GM04503 (cell line): ENCODE data around the gene ALOX12B.
"Not testable (repeated sequence)": the region's sequence is repeated elsewhere in the genome, so short reads cannot be mapped to it uniquely, and the experiment has no call there.

Source experiments
- DNase-seq: peaks from one replicate; pipeline ENCODE4 v3.0.0-alpha.2; 2012; ENCODE audit warnings: low read depth

Gene ALOX12B

GRCh38 chr17:8118769-8119580 lies 31.5 kb upstream of the ALOX12B start:
- no peak for DNase-seq

GRCh38 chr17:8117980-8118768 lies 30.7 kb upstream of the ALOX12B start, which contains the start of gene ALOXE3:
Gene ALOXE3 (minus strand): TSS chr17:8118514. CDS start chr17:8117990, 524 bp downstream.
- DNase-seq, result no peak

DNA sequence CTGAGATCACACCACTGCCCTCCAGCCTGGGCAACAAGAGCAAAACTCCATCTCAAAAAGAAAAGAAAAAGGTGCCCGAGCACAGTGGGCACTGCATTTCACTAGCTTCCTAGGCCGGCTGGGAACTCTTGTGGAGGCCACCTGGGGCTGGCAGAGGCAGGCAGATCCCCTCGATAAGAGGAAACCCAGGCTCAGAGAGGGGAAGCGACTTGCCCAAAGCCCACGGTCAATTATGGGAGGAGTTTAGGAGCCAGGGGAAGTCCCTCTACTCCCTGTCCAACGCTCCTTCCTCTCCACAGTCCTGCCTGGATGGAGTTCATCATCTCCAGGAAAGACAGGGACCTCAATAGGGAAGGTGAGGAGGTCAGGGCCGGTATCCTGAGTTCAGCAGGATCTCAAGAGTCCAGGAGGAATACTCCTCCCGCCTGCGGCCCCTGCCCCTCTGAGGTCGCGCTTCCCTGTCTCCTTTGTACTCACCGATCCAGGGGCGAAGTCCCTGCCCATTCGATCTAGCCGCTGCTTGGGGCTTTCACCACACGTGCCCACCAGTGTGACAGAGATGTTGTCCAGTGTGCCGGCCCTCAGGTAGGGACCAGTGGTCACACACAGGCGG lies 30.0 kb upstream of the ALOX12B start:
- DNase-seq, result no peak

- DNase-seq, result no peak
These were observed 29.3 kb upstream of the ALOX12B start for GRCh38 chr17:8116776-8117175.

DNA sequence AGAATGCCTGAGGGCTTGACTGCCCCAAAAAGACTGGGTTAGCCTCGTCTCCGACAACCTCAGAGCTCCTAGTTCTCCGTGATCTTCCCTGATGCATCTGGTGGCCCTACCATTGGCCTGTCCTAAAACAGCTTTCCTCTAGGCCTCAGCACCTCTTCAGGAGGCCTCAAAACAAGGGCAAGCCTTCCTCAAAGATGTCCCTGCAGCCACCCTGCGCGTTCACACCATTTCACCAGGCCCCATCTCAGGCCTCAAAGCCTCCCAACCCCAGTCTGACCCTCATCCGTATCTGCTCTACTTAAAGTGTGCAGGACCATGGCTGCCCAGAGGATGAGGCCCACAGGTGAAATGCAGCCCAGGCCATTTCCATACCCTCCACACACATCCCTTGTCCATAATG lies 23.4 kb upstream of the ALOX12B start:
- DNase-seq, result no peak

GRCh38 chr17:8110456-8110804 lies 22.9 kb upstream of the ALOX12B start:
- no peak for DNase-seq

- DNase-seq, result no peak
These were observed 22.3 kb upstream of the ALOX12B start for GRCh38 chr17:8109661-8110455.

GRCh38 chr17:8108972-8109660 lies 21.6 kb upstream of the ALOX12B start:
- no peak for DNase-seq

- DNase-seq, result not testable (repeated sequence)
These were observed 19.5 kb upstream of the ALOX12B start for GRCh38 chr17:8106980-8107379.

GRCh38 chr17:8105957-8106398 lies 18.5 kb upstream of the ALOX12B start:
- DNase-seq, result no peak

DNA sequence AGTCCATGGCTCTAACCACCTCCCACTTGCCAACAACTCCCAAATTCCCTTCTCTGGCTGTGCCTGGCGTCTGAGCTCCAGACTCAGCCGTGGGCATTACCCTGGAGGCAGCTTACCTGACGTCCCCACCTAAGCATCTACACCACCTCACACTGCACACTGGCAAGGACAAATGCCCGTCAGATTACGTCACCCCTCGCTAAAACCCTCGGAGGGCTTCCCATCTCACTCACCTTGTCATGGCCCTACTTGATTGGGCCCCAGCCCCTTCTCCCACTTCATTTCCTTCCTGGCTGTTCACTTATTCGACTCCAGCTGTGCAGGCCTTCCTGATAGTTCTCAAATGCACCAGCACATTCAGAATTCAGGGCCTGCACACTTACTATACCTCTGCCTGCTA lies 17.4 kb upstream of the ALOX12B start:
- DNase-seq, result no peak

GRCh38 chr17:8103549-8103948 lies 16.0 kb upstream of the ALOX12B start:
- DNase-seq, result no peak

DNA sequence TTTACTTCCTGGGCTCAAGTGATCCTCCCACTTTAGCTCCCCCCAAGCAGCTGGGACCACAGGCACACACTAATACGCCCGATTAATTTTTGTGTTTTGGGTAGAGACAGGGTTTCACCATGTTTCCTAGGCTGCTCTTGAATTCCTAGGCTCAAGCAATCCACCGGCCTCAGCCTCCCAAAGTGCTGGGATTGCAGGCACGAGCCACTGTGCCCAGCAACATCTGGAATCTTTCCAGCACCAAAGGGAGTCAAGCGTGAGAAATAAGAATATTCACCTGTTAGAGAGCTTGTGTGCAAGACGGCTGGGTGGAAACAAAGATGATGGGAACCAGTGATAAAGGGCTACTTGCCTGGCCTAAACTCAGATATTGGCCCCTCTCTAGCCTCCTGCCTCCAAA lies 14.2 kb upstream of the ALOX12B start:
- no peak for DNase-seq

DNA sequence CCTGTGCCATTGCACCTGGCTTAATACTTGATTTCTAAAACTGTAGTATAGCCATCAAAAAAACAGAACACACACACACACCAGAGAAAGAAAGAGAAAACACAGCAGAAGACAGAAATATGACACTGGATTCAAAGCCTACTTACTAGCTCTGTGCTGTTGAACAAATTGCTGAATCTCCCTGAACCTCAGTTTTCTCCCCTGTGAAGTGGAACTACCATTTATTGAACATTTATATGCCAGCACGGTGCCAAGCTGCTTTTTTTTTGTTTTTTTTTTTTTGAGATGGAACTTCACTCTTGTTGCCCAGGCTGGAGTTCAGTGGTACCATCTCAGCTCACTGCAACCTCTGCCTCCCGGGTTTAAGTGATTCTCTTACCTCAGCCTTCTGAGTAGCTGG lies 13.2 kb upstream of the ALOX12B start:
- DNase-seq, result no peak

DNA sequence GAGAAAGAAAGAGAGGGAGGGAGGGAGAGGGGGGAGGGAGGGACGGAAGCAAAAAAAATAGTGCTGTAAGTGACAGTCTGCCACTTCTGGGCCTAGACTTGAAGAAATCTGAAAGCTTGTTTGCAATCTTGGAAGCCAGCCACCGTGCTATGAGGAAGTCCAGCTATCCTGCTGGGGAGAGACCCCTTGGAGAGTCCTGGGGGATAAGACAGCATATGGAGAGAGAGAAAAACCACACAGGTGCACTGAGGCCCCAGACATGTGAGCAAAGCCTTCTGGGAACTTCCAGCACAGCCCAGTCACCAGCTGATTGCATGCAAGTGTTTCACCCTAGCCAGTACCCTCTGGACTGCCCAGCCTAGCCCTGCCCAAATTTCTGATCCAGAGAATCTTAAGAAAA lies 12.6 kb upstream of the ALOX12B start:
- no peak for DNase-seq

- no peak for DNase-seq
These were observed 9.0 kb upstream of the ALOX12B start for GRCh38 chr17:8096541-8096940.

DNA sequence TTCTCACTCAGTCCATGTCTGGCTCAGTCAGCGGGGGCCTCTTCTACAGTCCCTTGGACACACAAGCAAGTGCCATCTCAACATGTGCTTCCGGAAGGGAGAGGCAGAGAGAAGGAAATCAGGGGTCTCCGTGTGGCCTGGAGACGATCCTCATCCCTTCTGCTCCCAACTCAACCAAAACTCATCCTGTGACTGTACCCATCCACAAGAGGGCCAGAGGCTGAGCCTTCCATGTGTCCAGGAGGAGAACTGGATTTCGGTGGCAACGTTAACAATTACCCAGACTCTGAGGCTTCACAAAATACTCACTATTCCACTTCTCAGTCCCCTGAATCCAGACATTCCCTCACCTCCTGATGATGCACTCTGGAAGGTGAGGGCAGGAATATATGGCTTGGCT lies 7.8 kb upstream of the ALOX12B start:
- no peak for DNase-seq

- DNase-seq, result no peak
These were observed 3.6 kb upstream of the ALOX12B start for GRCh38 chr17:8091033-8091687.

GRCh38 chr17:8089728-8090127 lies 2.2 kb upstream of the ALOX12B start:
- DNase-seq, result no peak

GRCh38 chr17:8087952-8088230 lies 375 bp upstream of the ALOX12B start:
- no peak for DNase-seq

DNA sequence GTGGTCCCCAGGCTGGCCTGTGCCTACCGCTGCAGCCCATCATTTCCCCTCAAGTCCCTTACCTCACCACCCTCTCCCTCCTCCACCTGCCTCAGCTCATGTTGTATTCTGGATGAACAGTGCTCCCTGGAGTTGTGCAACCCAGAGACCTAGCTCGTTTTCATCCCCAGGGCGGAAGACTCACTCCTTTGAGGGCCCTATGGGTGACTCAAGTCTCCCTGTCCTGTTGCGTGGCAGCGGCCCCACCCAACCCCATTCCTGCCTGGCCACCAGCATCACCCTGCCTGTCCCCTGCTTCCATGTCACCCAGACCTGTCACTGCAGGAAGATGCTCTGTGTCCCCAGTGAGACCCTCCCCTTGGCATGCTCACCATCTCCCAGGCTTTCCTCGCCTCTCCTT lies 3.3 kb downstream of the ALOX12B start:
- no peak for DNase-seq
